HG03280 (cell line): Measurements from ENCODE around the gene PALD1.

Experiments
- ATAC-seq: cut with Tn5 transposase; IDR thresholded peaks from one replicate; pipeline ENCODE4 v1.9.1; 2021; ENCODE audit warnings: mild to moderate bottlenecking, moderate library complexity; ENCODE audit not compliant: unreplicated experiment

The PALD1 gene

DNA sequence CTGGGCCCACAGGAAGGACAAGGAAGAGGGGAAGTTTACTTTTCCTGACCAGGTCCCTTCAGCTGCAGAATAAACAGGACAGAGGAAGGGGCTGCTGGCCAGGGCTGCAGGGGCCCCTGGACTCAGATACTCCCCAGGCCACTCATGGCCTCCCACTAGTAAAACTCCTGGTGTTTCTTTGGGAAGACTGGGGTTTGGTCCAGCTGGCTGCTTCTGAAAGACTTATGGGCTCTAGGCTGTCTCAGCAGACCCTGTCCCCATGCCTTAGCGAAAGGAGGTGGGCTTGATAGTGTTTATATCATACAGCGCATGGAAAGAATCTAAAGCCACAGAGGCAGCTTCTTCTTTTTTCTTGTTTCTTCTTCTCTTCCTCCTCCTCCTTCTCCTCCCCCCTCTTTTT lies 56.4 kb downstream of the PALD1 start:
- no peak for ATAC-seq

DNA sequence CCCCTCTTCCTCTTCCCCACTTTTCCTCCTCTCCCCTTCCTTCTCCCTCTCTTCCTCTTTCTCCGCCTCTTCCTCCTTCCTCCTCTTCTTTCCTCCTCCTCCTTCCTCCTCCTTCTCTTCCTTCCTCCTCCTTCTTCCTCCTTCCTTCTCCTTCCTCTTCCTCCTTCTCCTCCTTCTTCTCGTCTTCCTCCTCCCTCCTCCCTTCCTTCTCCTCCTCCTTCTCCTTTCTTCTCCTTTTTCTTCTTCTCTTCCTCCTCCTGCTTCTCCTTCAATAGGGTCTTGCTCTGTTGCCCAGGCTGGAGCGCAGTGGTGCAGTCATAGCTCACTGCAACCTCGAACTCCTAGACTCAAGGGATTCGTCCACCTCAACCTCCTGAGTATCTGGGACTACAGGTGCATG lies 56.9 kb downstream of the PALD1 start:
- no peak for ATAC-seq

DNA sequence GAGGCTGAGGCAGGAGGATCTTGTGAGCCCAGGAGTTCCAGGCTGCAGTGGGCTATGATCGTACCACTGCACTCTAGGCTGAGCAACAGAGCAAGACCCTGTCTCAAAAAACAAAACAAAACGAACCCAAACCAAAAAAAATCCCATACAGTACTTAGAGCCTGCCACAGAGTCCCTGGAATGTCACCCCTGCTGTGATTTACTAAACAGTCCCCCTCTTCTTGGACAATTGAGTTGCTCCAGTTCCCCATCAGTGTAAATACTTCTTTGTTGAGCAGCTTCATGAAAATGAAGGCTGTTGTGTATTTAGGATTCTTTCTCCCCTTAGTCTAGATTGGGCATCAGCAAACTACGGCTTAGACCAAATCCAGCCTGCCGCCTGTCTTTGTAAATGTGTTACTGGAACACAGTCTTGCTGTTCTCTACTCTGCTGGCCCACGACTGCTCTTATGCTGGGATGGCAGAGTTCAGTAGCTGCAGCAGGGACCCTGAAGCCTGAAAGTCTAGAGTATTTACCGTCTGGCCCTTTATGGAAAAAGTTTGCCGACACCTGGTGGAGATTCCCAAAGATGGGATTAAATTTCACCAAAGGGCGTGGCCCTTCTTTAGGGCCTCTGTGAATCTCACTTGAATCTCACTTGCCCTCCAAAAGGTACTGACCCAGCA lies 57.8 kb downstream of the PALD1 start:
- no peak for ATAC-seq

DNA sequence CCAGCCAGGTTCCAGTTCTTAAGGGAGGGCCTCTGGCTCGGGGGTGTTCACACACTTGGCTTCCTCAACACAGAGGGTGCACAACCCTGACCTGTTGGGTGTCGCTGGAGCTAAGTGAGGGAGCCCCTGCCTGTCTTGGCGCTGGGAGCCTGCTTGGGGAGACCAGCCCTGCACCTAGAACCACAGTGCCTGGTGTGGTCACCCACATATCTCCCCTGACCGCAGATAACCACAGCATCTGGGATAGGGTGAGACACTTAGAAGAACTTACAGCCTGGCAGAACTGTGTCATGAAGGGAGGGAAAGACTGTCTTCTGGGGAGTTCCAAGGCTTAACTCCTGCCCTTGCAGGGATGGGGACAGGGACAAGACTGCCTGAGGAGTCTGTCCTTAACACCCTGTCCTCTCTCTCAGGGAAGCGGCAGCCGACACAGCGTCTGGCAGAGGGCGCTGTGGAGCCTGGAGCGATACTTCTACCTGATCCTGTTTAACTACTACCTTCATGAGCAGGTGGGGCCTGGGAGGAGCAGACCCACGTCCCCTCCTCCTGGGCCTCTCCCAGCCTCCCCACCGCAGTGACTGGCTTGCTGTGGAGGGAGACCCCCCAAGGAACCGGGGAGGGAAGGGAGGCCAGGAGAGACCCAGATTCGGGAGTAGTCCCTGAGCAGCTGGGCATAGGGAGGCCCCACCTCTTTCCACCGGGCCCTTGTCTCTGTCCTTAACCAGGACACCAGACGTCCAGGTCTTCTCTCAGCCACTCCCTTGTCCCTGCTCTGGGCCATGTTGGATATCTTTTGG lies 59.0 kb downstream of the PALD1 start:
- no peak for ATAC-seq

DNA sequence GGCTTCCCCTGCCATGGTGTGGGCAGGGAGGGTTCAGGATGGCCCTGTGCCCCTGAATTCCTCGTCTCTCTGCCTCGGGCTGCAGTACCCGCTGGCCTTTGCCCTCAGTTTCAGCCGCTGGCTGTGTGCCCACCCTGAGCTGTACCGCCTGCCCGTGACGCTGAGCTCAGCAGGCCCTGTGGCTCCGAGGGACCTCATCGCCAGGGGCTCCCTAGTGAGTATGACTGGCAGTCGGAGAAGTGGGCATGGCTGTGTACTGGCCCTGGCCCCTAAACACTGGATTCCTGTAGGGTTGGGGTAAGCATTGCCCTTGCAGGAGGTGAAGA lies 59.6 kb downstream of the PALD1 start:
- ATAC-seq: no peak

DNA sequence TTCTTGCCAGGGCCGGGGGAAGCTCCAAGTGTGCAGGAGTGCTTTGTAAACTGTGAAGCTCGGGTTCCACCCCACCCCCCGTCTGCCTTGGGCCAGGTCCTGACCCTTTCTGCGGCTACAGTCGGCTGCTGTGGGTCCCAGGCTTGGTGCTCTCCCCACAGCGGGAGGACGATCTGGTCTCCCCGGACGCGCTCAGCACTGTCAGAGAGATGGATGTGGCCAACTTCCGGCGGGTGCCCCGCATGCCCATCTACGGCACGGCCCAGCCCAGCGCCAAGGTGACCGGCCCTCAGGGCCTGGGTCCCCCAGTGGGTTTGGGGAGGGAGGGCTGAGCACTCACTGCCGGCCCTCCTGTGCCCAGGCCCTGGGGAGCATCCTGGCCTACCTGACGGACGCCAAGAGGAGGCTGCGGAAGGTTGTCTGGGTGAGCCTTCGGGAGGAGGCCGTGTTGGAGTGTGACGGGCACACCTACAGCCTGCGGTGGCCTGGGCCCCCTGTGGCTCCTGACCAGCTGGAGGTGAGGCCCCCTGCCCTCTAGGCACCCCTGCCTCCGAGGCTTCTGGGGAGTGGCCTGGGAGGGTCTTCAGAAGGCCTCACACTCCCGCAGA lies 60.3 kb downstream of the PALD1 start:
- no peak for ATAC-seq

DNA sequence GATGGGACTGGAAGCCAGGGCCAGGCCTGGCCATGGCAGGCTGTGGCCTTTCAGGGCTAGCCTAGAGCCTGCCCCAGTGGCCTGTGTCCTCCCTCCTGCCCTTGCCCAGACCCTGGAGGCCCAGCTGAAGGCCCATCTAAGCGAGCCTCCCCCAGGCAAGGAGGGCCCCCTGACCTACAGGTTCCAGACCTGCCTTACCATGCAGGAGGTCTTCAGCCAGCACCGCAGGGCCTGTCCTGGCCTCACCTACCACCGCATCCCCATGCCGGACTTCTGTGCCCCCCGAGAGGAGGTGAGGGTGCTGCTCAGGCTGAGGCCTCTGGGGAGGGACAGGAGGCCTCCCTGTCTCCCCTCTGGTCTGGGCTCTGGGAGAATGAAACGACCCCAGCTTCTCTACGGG lies 60.9 kb downstream of the PALD1 start:
- no peak for ATAC-seq

DNA sequence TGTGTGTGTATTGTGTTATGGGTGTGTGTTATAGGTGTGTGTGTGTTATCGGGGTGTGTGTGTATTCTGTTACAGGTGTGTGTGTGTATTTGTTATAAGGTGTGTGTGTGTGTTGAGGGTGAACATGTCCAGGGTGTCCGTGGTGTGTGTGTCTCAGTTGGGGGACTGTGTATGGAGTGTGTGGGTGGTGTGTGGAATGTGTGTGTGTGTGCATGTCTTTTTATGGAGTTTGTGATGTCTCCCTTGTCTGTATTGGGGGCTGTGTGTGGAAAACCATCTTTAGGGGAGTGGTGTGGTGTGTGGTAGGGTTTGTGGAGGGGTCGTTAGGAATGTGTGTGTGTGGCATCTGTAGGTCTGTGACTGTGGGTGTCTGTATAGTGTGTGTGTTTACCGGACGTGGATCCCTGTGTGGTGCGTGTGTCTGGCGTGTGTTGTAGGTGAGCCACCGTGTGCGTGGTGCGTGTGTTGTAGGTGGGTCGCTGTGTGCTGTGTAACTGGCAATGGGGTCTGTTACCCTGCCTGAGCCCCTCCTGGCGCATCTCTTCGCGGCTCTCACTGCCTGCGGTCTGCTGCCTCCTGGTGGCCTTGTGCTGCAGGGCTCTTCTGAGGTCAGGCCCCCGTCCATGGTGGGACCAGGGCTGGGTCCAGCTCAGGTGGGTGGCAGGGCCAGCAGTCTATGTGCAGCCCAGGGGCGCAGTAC lies 61.7 kb downstream of the PALD1 start:
- ATAC-seq: no peak

DNA sequence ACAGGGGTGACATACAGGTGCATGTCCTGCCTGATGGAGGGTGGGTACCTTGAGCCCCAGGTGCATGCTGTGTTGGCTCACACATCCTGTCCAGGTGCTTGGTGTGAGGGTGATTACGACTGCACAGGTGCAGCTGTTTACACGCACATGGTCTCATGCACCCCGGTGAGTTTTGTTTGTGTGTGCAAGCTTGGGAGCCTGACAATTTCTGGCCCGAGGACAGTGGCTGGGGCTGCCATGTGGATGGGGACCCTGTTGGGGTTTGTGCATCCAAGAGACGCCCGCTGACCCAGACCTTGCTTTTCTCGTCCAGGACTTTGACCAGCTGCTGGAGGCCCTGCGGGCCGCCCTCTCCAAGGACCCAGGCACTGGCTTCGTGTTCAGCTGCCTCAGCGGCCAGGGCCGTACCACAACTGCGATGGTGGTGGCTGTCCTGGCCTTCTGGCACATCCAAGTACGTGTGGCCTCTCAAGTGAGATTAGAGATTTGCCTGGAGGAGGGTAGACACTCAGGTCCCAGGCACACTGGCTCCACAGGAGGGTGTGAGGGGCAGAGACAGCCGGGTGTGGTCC lies 62.3 kb downstream of the PALD1 start:
- ATAC-seq: no peak

DNA sequence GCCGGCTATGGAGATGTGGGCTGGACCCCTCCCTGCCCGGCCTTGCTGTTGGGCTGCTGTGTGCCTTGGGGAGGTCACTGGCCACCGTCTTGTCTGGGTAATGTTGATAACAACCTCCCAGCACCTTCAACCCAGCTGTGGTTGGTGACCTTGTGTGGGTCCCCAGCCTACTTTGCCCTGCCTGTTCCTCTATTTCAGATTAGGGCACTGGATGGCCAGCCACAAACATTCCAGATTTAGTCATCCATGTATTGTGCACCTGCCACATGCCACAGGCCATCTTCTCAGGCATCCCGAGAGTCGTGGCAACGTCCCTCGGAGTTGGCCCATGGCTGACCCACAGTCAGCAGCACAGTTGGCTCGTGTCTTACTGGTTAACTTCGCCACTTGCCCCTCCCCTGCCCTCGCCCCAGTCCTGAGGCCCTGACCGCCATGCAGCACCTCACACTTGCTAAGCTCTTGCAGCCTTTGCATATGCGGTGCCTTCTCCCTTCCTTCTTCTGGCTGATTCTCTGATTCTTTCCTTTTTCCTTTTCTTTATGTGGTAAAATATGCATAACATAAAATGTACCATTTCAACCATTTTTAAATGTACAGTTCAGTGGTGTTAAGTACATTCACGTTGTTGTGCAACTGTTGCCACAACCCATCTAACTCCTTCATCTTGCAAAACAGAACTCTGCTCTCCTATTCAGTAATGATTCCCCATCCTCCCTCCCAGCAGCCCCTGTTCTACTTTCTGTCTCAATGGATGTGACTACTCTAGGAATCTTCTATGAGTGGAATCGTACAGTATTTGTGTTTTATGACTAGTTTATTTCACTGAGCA lies 63.4 kb downstream of the PALD1 start:
- ATAC-seq: no peak

DNA sequence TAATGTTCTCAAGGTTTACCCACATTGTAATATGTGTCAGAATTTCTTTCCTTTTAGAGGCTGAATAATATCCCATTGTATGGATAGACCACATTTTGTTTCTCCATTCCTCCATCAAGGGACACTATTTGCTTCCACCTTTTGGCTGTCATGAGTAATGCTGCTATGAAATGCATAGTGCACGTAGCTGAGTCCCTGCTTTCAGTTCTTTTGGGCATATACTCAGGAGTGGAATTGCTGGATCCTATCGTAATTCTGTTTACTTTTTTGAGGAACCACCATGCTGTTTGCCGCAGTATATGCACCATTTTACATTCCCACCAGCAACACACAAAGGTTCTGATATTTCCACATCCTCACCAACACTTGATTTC lies 64.0 kb downstream of the PALD1 start:
- no peak for ATAC-seq

DNA sequence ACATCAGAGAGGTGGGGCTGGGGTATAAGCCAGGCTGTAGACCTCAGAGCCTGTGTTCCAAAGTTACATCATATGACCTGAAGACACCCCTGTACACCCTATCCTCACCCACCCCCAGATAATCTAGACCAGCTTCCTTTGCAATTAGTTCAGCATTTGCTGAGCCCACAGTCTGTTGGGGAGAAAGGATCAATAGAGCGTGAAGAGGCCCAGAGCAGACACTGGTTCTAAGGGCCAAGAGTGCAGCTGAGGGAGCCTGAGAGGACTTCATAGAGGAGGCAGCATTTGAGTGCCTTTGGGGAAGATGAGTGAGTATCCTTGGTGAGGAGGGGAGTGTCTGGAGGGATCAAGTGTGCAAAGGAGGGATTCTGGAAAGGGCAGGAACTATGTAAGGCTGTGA lies 65.3 kb downstream of the PALD1 start:
- no peak for ATAC-seq

DNA sequence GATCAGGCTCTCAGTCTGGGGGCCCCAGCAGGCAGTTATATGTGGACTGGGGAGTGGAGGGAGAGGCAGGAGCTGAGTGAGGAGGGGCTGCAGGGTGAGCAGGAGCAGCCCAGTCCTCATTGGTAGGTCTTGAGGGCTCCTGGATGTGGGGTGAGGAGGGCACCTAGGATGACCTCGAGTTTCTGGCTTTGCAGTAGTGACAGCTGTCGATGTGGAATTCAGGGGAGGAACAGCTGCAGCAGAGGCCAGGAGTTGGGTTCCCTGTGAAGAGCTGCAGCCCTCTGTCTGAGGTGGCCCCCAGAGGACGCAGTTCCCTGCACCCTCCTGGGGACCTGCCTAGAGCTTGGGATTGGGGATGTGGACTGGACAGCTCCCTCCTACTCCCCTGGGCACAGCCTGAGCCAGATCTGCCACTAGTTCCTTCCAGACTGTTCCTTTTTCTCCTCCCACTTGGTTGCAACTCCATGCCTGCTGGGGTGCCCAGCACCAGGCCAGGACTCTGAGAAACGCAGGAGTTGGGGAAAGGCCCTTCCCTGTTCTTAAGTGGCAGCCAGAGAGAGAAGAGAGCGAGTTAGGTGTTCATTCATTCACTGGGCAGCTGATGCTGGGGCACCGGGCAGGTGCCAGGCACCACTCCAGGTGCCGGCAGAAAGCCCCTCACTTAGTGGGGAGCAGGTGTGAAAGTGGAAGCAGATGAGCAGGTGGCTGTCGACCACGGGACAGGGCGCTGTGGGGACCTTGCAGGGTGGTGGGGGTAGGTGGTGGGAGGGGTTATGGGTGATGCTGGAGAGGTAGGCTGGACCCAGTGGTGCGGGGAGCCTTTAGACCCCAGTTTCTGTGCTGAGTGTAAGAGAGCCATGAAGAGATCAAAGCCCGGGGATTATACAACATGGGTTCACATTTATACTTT lies 66.1 kb downstream of the PALD1 start:
- ATAC-seq: no peak

DNA sequence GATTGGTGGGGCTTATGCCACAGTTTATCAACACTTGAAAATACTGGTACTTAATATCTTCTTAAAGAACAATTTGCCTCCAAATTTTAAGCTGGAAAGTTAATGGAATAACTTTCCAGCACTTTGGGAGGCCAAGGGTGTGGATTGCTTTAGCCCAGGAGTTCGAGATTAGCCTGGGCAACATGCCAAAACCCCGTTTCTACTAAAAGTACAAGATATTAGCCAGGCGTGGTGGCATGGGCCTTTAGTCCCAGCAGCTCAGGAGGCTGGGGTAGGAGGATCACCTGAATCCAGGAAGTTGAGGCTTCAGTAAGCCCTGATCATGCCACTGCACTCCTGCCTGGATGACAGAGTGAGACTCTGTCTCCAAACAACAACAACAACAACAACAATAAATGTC lies 68.0 kb downstream of the PALD1 start:
- no peak for ATAC-seq

DNA sequence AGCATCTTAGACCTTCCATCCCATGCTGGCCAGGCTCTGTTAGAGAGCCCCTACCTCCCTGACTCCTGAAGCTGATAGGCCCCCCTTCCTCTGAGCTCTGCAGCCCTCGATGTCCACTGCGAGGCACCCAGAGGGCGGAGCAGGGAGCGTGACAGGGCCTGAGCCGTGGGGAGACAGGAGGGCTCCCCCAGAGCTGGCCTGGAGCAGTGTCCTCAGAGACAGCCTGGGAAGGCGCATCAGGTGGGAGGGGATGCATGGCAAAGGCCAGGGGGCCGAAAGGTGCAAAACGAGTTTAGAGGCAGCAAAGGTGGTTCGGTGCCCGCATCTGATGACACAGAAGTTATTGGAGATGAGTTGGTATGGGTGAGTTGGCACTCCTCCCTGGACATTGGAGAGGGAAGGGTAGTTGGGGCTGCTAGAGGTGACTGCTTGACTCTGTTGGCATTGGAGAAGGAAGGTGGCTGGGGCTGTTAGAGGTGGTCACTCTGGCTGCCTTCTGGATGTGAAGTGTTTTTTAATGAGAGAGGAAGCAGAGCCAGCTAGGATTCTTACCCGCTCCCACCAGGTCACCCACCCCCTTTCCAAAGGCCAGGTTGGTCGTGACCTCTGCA lies 70.9 kb downstream of the PALD1 start:
- ATAC-seq: no peak

DNA sequence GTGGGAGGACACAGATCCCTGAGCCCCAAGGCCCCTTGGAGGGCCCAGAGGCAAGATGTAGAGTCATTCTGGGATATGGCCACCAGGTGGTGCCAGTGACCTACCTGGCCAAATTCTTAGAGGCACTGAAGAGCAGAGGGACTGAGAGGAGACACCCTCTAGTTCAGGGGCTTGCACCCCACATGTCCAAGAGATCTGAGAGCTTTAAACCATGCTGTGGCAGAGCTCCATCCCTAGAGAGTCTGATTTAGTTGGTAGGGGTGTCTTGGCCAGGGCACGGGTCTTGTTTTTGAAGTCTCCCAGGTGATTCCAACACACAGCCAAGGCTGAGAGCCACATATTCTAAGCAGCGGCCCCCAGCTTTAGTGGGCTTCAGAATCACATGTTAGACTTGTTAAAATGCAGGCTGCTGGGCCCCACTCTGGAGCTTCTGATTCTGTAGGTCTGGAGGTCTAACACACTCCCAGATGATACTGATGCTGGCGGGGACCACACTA lies 71.4 kb downstream of the PALD1 start:
- no peak for ATAC-seq

DNA sequence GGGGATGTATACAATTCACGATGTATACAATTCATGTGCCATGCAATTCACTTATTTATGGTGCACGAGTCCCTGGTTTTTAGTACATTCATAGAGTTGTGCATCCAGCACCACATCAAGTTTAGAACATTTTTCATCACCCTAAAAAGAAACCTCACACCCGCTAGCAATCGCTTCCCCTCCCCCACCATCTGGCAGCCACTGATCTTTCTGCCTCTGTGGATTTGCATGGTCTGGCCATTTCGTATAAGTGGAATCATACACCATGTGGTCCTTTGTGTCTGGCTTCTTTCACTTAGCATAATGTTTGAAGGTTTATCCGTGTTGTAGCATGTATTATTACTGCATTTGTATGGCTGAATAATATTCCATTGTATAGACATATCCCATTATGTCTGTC lies 71.9 kb downstream of the PALD1 start:
- ATAC-seq: no peak

DNA sequence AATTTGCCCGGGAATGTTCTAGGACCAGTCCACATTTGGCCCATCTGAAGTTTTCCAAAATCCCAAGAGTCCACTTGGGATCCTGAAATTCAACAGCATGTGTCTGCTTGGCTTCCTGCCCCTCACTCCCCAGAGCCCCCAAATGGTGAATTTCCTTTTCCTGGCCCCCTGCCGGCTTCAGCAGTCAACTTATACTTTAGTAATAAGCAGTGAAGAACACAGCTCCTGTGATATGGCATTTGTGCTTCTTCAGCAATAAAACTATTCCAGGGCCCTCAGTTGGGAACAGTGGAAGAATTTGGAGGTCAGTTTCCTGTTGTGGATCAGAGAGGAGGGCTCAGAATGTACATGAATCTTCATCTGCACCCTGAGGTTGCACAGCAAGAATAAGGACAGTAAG lies 72.9 kb downstream of the PALD1 start:
- no peak for ATAC-seq

DNA sequence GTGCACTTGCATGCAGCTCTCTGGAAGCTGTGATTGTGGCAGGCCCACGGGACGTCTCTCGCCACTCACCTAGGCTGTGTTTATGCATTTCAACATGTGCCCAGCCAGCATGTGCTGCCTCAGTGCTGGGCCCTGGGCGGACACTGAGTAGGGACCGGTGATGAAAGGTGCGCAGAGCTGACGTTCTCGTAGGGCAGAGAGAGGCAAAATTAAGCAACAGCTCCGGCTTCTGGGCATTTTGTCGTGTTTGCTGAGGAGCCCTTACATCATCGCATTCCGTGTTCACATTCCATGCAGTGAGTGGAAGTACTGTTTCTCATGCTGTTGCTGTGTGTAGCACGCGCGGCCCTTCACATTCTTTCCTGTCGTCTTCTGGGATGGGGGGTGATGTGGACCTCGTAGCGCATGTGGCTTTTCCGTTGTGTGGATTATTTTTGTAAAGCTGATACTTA lies 73.4 kb downstream of the PALD1 start:
- no peak for ATAC-seq
